AG10803 (cell line): Measurements from ENCODE around the gene ZNF701.

Experiments
- DNase-seq: peaks from one replicate; pipeline ENCODE4 v3.0.0; 2010; ENCODE audit warnings: low read depth
- H3K4me3 ChIP-seq: 2 replicates; pipeline ENCODE4 v1.5.1; 2011; ENCODE audit warnings: mild to moderate bottlenecking, low read length, control low read depth
- CTCF ChIP-seq: conservative IDR thresholded peaks from 2 replicates; pipeline ENCODE4 v1.5.1; 2011; ENCODE audit warnings: mild to moderate bottlenecking, low read length, control low read depth, inconsistent platforms

ZNF701 gene

GRCh38 chr19:52601025-52601973 lies 31.2 kb downstream of the ZNF701 start:
- TF ChIP-seq CTCF = peak; percentile 31
- peak; percentile 89 for DNase-seq

GRCh38 chr19:52601974-52602366 lies 31.9 kb downstream of the ZNF701 start:
- H3K4me3 ChIP-seq = peak overlapping the region; percentile 73
- TF ChIP-seq CTCF = peak; percentile 19; the same call in 1 of the 2 replicates
- peak; percentile 5 for DNase-seq

More at GRCh38 chr19:52601025-52601973, 31.2 kb downstream of the ZNF701 start:
- H3K4me3 ChIP-seq = peak overlapping the region; percentile 73

- no peak for DNase-seq
- TF ChIP-seq CTCF = no peak
- H3K4me3 ChIP-seq = no peak overlapping the region
Observed at GRCh38 chr19:52602941-52603340, 32.9 kb downstream of the ZNF701 start.

GRCh38 chr19:52603558-52604207 lies 33.6 kb downstream of the ZNF701 start:
- no peak overlapping the region for H3K4me3 ChIP-seq
- peak; percentile 61 for DNase-seq
- no peak for TF ChIP-seq CTCF

- TF ChIP-seq CTCF = no peak
- no peak overlapping the region for H3K4me3 ChIP-seq
- no peak for DNase-seq
Observed at GRCh38 chr19:52613299-52613906, 43.3 kb downstream of the ZNF701 start.

- H3K4me3 ChIP-seq = no peak overlapping the region
- no peak for DNase-seq
- no peak for TF ChIP-seq CTCF
Observed at GRCh38 chr19:52621376-52621775, 51.3 kb downstream of the ZNF701 start.
